GM13976 (cell line): Measurements from ENCODE around the gene TSPAN31.
"Not testable (repeated sequence)": the region's sequence is repeated elsewhere in the genome, so short reads cannot be mapped to it uniquely, and the experiment has no call there.

Experiments
- DNase-seq: peaks from one replicate; pipeline ENCODE4 v3.0.0; 2012; ENCODE audit warnings: low spot score
- CTCF ChIP-seq: IDR thresholded peaks from 2 replicates; pipeline ENCODE4 v1.5.1; 2012; ENCODE audit warnings: borderline replicate concordance, mild to moderate bottlenecking; ENCODE audit not compliant: insufficient read depth; ENCODE audit errors: extremely low read depth, missing control alignments, control extremely low read depth
- in situ Hi-C: fragments of 300-500 bp; cut with MboI; formaldehyde crosslinking; loops from one replicate; pipeline ENCODE4 v1.12.0; 2022; ENCODE audit warnings: low sequenced_read_pairs, mixed read lengths, inconsistent platforms; ENCODE audit not compliant: unreplicated experiment

The TSPAN31 gene

DNA sequence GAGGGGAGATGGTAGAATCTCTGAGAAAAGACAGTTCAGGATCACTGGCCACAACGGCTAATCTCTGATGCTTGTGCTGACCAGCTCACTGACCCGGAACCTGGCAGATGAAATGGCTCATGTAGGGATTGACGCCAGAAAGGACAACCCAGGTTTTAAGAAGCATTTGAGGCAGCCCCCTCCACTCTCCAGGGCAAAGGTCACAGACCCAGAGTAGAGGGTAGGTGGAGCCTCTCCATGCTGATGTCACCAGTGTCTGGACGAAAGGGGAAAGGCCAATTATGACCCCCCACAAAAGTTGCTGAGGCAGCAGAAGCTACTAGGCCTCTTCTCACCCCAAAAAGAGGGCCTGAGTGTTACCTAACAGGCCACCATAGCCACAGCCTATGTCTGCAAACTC is 25.9 kb downstream of the TSPAN31 start:
- DNase-seq, result no peak
- in situ Hi-C loops, result no loop called here
- TF ChIP-seq CTCF, result no peak

DNA sequence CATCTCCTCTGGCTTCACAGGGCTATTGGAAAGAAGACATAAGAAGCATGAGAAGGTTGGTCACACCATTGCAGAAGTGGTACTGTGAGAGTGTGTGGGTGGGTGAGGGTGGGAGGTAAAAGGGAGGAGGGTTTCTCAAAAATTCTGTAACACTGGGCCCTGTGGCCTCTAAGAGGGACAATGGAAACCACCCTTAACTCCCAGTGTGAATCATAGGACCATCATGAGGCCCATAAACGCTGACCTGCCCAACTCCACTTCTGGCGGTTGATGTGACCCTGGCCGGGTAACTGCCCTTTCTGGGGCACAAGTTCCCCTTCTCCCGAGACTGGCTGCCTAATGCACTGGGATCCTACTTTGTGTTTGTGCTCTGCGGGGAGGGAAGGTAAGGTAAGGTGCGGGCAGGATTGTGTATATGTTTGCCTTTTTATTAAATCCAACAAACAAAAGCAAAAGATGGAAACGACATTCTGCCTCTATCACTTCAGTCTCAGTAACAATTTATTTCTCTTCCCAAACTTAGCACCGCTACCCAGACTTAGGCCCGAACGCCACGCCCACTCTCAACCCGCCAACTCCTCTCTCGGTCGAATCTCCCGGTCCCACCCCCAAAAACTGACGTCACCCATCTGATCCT is 26.5 kb downstream of the TSPAN31 start:
- DNase-seq, result peak; percentile 90
- in situ Hi-C loops, result no loop called here
- no peak for TF ChIP-seq CTCF

DNA sequence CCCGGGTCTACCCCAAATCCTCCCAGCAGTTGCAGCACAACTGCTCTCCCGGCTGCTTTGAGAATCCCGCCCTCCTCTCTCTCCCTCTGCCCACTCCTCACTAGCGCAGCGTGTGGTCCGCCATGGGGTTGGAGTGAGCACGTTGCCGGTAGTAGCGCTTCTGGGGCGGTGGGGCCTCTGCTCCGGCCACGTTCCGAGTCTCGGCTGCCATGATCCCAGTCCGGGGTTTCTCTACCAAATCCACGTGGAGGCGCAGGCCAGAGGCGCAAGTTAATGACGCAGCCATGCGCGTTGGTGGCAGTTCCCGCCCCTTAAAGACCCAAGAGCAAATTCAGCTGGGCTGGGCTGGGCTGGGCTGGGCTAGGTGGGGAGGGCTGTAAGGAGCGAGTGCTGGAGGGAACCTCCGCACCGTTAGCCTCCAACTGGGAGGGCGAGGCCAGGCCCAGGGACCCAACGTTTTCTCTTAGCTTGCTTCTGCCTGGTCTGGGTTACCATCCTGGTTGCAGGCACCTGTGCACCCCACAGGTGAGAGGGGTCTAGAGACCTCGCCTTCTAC is 27.1 kb downstream of the TSPAN31 start, which contains the start of gene METTL1:
Gene METTL1 (minus strand): TSS at position 233 of the 556 bp plus-strand sequence. CDS start 22 bp downstream, at position 211.
- in situ Hi-C loops, result no loop called here
- peak; percentile 96 for DNase-seq
- no peak for TF ChIP-seq CTCF

GRCh38 chr12:57772429-57773322 is 27.8 kb downstream of the TSPAN31 start, which contains the start of gene EEF1AKMT3:
TSS of gene EEF1AKMT3 (plus strand) at chr12:57772614. CDS start at chr12:57772725, 111 bp downstream.
- in situ Hi-C loops, result no loop called here
- TF ChIP-seq CTCF, result no peak
- DNase-seq, result peak; percentile 51

DNA sequence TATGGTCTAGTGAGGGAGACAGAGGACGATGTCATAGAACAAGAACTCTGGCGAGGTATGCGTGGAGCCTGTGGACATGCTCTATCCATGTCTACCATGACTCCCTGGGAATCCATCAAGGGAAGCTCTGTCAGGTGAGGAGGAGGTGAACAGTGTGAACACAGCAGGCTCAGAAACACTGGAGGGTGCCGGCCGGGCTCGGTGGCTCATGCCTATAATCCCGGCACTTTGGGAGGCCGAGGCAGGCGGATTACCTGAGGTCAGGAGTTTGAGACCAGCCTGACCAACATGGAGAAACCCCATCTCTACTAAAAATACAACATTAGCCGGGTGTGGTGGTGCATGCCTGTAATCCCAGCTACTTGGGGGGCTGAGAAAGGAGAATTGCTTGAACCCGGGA is 29.8 kb downstream of the TSPAN31 start:
- in situ Hi-C loops, DNase-seq: not testable (repeated sequence)

GRCh38 chr12:57775044-57775443 is 30.2 kb downstream of the TSPAN31 start:
- in situ Hi-C loops, result no loop called here
- TF ChIP-seq CTCF, result no peak
- DNase-seq, result no peak
